Measurements from ENCODE around the gene SLC9A8.

DNA sequence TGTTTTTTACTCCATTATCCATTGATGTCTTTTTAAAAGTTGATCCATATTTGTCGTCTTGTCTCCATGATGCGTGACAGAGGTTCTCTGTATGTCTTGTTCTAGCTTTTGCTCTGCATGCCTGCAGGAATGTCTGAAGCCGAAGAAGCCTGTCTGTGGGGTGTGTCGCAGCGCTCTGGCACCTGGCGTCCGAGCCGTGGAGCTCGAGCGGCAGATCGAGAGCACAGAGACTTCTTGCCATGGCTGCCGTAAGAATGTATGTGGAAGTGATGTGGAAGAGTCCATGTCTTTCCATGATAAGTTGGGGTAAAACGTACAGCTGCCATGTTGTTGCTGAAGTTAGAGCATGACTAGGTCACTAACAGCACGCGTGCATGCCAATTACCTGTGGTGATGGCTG, 128.8 kb downstream of the SLC9A8 start:
- no peak for TF ChIP-seq MYBL2 (CRISPR knock-in tag; IDR thresholded peaks at IDR 0.05)
- no peak for TF ChIP-seq CBFB (CRISPR knock-in tag; IDR thresholded peaks at IDR 0.05; ENCODE audit: low read depth)
- no peak for TF ChIP-seq NFYB (CRISPR knock-in tag; conservative IDR thresholded peaks at IDR 0.05; ENCODE audit: low read depth)
